GM12801 (cell line): ENCODE measurements around the gene TRAIP.

Experiments used
- CTCF ChIP-seq: IDR thresholded peaks from one replicate; pipeline ENCODE4 v1.5.1; 2011; ENCODE audit warnings: control low read depth; ENCODE audit not compliant: insufficient read length; ENCODE audit errors: extremely low read depth

The TRAIP gene

GRCh38 chr3:49899815-49900214 is 43.5 kb upstream of the TRAIP start:
- TF ChIP-seq CTCF = no peak

GRCh38 chr3:49898991-49899390 is 42.6 kb upstream of the TRAIP start:
- no peak for TF ChIP-seq CTCF

GRCh38 chr3:49896345-49896744 is 40.0 kb upstream of the TRAIP start:
- no peak for TF ChIP-seq CTCF

- no peak for TF ChIP-seq CTCF
These were observed 39.4 kb upstream of the TRAIP start for GRCh38 chr3:49895791-49896190.

GRCh38 chr3:49889296-49889695 is 32.9 kb upstream of the TRAIP start:
- no peak for TF ChIP-seq CTCF

- TF ChIP-seq CTCF = no peak
These were observed 30.5 kb upstream of the TRAIP start for GRCh38 chr3:49886922-49887265.

GRCh38 chr3:49883998-49884397 is 27.6 kb upstream of the TRAIP start:
- no peak for TF ChIP-seq CTCF

GRCh38 chr3:49882166-49882565 is 25.8 kb upstream of the TRAIP start:
- no peak for TF ChIP-seq CTCF
